Measurements from ENCODE around the gene MOV10L1.

MOV10L1 gene

DNA sequence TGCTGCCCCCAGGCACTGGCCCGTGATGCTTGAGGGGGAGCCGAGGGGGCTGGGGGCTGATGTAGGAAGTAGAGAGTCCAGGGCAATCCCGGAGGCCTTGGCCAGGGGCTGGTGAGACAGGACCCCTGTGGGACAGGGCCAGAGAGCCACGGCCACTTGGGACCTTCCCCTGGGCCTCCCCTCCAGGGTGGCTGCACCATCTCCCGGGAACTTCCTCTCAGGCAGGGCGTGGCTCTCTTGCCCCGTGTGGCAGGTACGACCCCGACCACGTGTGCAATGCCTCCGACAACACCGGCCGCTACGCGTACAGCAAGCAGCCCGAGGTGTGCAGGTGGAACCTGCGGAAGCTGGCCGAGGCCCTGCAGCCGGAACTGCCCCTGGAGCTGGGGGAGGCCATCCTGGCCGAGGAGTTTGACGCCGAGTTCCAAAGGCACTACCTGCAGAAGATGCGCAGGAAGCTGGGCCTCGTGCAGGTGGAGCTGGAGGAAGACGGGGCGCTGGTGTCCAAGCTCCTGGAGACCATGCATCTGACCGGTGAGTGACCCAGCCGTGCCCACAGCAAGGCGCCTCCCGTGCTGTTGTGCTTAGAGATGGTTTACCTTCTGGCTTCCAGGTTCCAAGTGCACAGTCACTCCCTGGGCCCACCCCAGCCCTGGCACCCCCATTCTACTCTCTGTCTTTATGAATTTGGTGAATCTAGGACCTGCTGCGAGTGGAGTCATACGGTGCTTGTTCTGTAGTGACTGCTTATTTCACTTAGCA, 120.8 kb downstream of the MOV10L1 start:
- H3K4me3 ChIP-seq, result no peak overlapping the region
- no peak for DNase-seq
- intact Hi-C loops (cut with DNase I; ENCODE audit: low total_unique reads), result no loop called here
- H3K9me3 ChIP-seq, result no peaks in the 10 kb centered on the region
- H3K27ac ChIP-seq, result no peak overlapping the region
- H3K4me1 ChIP-seq, result peaks cover 0 to 7% (median 5%) of the 10 kb centered on the region in 4 donors
- TF ChIP-seq, protein P1, sequence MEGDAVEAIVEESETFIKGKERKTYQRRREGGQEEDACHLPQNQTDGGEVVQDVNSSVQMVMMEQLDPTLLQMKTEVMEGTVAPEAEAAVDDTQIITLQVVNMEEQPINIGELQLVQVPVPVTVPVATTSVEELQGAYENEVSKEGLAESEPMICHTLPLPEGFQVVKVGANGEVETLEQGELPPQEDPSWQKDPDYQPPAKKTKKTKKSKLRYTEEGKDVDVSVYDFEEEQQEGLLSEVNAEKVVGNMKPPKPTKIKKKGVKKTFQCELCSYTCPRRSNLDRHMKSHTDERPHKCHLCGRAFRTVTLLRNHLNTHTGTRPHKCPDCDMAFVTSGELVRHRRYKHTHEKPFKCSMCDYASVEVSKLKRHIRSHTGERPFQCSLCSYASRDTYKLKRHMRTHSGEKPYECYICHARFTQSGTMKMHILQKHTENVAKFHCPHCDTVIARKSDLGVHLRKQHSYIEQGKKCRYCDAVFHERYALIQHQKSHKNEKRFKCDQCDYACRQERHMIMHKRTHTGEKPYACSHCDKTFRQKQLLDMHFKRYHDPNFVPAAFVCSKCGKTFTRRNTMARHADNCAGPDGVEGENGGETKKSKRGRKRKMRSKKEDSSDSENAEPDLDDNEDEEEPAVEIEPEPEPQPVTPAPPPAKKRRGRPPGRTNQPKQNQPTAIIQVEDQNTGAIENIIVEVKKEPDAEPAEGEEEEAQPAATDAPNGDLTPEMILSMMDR (IDR thresholded peaks at IDR 0.05), result no peak
- H3K36me3 ChIP-seq, result peaks cover 35 to 95% (median 67%) of the 10 kb centered on the region in 3 donors
- H3K27me3 ChIP-seq, result no peaks in the 10 kb centered on the region

DNA sequence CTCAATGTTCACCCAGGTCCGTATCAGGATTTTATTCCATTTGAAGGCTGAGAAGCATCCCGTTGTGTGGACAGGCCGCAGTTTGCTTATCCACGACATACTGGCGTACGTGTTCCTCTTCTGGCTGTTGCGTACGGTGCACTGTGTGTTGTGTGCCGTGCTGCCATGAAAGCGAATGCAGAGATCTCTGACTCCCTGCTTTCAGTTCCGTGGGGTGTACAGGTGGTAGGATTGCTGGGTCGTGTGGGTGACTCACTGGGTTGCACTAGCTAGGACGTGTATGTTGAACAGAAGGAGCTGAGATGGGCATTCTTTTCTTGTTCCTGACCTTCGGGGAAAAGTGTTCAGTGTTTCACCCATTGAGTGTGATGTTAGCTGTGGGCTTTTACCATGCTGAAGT, 121.3 kb downstream of the MOV10L1 start:
- H3K4me1 ChIP-seq, result peaks cover 0 to 7% (median 5%) of the 10 kb centered on the region in 4 donors
- intact Hi-C loops (cut with DNase I; ENCODE audit: low total_unique reads), result no loop called here
- H3K4me3 ChIP-seq, result no peak overlapping the region
- TF ChIP-seq, protein P1 (IDR thresholded peaks at IDR 0.05), result no peak
- no peaks in the 10 kb centered on the region for H3K27me3 ChIP-seq
- DNase-seq, result no peak
- H3K27ac ChIP-seq, result no peak overlapping the region
- peaks cover 41 to 95% (median 73%) of the 10 kb centered on the region in 3 donors for H3K36me3 ChIP-seq
- no peaks in the 10 kb centered on the region for H3K9me3 ChIP-seq

All from tibial artery (tissue), 4 donors.